ENCODE measurements around the gene CENPP.
A peak's percentile ranks its signal among the peaks of the same experiment; 100 is the strongest.

CENPP gene

GRCh38 chr9:92325269-92325990 is at the start of gene CENPP, which contains the start of gene NOL8:
TSS of gene CENPP (plus strand) at chr9:92325953.
TSS of gene NOL8 (minus strand) at chr9:92325350. CDS start at chr9:92324161, 1,189 bp downstream.
- peak; percentile 85 for DNase-seq (ENCODE audit: low spot score)

- no peak for DNase-seq (ENCODE audit: low spot score)
These were observed 49.3 kb upstream of the CENPP start for GRCh38 chr9:92276331-92277032.

- no peak for DNase-seq (ENCODE audit: low spot score)
These were observed 47.6 kb upstream of the CENPP start for GRCh38 chr9:92278110-92278509.

GRCh38 chr9:92279302-92279701 is 46.5 kb upstream of the CENPP start:
- no peak for DNase-seq (ENCODE audit: low spot score)

GRCh38 chr9:92289708-92290390 is 35.9 kb upstream of the CENPP start:
- DNase-seq (ENCODE audit: low spot score) = peak; percentile 4

- no peak for DNase-seq (ENCODE audit: low spot score)
These were observed 34.8 kb upstream of the CENPP start for GRCh38 chr9:92290785-92291429.

- no peak for DNase-seq (ENCODE audit: low spot score)
These were observed 34.2 kb upstream of the CENPP start for GRCh38 chr9:92291577-92291976.

GRCh38 chr9:92292338-92293074 is 33.2 kb upstream of the CENPP start:
- DNase-seq (ENCODE audit: low spot score) = peak; percentile 2

GRCh38 chr9:92293075-92293354 is 32.7 kb upstream of the CENPP start:
- no peak for DNase-seq (ENCODE audit: low spot score)

GRCh38 chr9:92293452-92294296 is 32.1 kb upstream of the CENPP start, which contains the start of gene IARS1:
TSS of gene IARS1 (minus strand) at chr9:92293697. CDS start at chr9:92289419, 4,278 bp downstream.
- DNase-seq (ENCODE audit: low spot score) = peak; percentile 98

- no peak for DNase-seq (ENCODE audit: low spot score)
These were observed 31.5 kb upstream of the CENPP start for GRCh38 chr9:92294297-92294676.

GRCh38 chr9:92295240-92295790 is 30.4 kb upstream of the CENPP start:
- DNase-seq (ENCODE audit: low spot score) = no peak

GRCh38 chr9:92295827-92296258 is 29.9 kb upstream of the CENPP start:
- no peak for DNase-seq (ENCODE audit: low spot score)

- no peak for DNase-seq (ENCODE audit: low spot score)
These were observed 28.1 kb upstream of the CENPP start for GRCh38 chr9:92297611-92298010.

GRCh38 chr9:92298036-92298435 is 27.7 kb upstream of the CENPP start:
- DNase-seq (ENCODE audit: low spot score) = no peak

- DNase-seq (ENCODE audit: low spot score) = no peak
These were observed 26.6 kb upstream of the CENPP start for GRCh38 chr9:92299116-92299515.

GRCh38 chr9:92300936-92301335 is 24.8 kb upstream of the CENPP start:
- no peak for DNase-seq (ENCODE audit: low spot score)

GRCh38 chr9:92308893-92309292 is 16.9 kb upstream of the CENPP start:
- DNase-seq (ENCODE audit: low spot score) = no peak

- no peak for DNase-seq (ENCODE audit: low spot score)
These were observed 15.2 kb upstream of the CENPP start for GRCh38 chr9:92310562-92310961.

GRCh38 chr9:92312887-92313623 is 12.7 kb upstream of the CENPP start:
- no peak for DNase-seq (ENCODE audit: low spot score)

Measured in hepatic stellate cell (primary cell).